ENCODE results near the gene ANKRD60. TPM values are rescaled to one million over a fixed set of nuclear protein-coding genes. Genes with fewer than 3 reads are reported as not detected.

Gene ANKRD60, protein sequence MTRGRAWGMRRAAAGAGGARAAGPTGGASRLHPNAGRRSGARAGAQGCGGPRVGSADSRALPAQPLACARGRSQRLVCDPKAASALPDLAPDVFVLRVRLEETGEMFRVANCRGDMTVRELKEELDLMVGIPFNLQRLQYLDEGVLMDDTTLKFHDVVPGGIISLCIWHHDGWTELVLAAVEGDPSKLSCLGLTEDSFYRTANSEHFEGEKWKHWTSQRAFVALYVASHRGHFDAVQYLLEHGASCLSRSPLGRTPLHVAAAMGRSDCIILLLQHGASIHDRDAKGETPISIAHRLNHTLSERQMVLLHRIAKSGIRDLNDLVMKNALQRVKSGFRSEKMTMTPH
- not detected in 2 replicates for total RNA-seq

DNA sequence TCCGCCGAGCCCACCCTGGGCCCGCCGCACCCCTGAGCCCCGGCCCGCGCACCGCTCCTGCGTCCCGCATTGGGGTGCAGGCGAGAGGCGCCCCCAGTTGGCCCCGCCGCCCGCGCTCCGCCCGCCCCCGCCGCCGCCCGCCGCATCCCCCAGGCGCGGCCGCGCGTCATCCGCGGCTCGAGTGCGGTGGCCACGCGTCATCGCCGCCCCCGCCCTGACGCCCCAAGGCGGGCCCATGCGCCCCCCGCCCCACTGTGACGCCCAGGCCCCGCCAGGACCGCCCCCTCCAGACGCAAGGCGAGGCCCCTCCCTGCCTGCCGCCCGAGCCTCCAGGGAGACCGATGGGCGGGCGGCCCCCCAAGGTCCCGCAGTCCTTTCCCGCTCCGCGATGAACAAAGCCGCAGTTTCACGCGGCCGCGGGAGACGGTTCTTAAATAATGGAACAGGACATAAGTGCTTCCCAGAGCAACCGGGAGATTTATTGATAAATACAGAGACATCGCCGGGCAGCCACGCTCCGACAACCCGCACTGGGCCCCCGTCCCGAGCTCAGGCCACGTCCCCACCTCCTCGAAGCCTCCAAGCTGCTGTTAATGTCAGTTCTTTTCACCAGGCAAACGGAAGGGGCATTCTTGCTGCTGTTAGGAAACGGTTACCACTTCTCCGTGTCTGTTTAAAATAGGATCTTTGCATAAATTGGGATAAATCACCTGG is at the start of gene ANKRD60:
Gene ANKRD60, minus strand, starts transcription at position 170 of the 714 bp plus-strand sequence. Its CDS starts 0 bp downstream, at position 170.
- Mint-ChIP-seq H3K9me3 (no peaks in the 10 kb centered on the region), H3K4me1 (ENCODE audit: low read depth) (peaks cover 15% of the 10 kb centered on the region), H3K4me3 (peak within 1 kb of the TSS; percentile 63), H3K27ac (peak within 1 kb of the TSS; percentile 26), H3K36me3 (ENCODE audit: low read depth) (peaks cover 24% of the 10 kb centered on the region), H3K27me3 (ENCODE audit: insufficient read depth) (peaks cover 43% of the 10 kb centered on the region)
- no peak for DNase-seq (ENCODE audit: low spot score)
- intact Hi-C loops (cut with micrococcal nuclease): no loop called here

DNA sequence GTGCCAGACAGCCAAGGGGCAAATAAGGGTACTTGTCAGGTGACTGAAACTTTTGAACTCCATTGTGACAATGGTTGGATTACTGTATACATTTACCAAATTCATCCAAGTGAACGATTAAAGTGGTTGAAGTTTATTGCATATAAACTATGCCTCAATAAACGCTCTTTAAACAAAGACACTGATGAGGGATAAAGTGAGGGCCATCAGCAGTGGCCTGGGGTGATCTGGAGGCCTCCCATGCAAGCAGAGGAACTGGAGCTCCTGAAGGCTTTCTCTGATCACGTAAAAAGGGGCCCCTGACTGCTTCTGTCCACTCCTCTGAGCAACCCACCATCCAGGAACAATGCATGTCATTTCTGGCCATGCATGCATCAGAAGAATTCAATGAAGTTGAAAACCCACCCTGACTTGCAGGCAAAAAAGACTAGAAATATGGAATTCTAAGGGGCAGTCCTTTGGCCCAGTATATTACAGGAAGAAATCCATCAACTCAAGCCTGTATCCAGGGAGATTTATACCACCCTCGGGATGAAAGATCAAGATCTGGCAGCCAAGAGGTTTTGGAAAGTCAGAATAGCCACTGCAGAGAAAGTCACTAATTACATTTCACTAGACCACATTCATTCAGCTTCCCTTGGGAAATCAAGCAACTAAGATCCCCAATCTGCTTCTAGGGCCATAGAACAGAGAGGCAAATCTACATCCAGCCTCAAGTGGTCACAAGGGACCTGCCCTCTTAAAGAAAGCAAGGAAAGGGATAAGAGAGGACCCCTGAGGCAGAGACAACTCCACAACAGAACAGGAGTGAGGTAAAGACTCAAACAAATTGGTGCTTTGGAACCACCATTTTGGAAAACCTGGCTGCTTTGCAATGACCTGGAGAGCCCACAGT is 49.4 kb upstream of the ANKRD60 start:
- peaks cover 15% of the 10 kb centered on the region for H3K4me1 Mint-ChIP-seq (ENCODE audit: low read depth)
- H3K9me3 Mint-ChIP-seq: peaks cover 13% of the 10 kb centered on the region
- intact Hi-C loops (cut with micrococcal nuclease): no loop called here
- H3K27me3 Mint-ChIP-seq (ENCODE audit: insufficient read depth): no peaks in the 10 kb centered on the region
- peaks cover 30% of the 10 kb centered on the region for H3K36me3 Mint-ChIP-seq (ENCODE audit: low read depth)
- no peak overlapping the region for H3K4me3 Mint-ChIP-seq
- DNase-seq (ENCODE audit: low spot score): no peak
- no peak overlapping the region for H3K27ac Mint-ChIP-seq

DNA sequence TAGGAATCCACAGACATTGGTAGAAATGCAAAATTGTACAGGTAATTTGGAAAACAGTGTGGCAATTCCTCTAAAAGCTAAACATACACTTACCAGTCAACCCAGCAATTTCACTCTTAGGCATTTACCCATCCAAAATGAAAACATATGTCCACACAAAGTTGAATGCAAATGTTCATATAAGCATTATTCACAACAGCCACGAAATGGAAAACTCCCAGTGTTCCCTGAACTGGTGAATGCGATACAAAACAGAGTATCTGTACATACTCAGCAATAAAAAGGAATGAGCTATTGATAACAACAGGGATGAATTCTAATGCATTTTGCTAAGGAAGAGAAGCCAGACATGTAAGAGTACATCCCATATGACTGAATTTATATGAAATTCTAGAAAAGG is 48.7 kb upstream of the ANKRD60 start:
- Mint-ChIP-seq H3K9me3 (peaks cover 13% of the 10 kb centered on the region), H3K4me1 (ENCODE audit: low read depth) (peaks cover 11% of the 10 kb centered on the region), H3K27me3 (ENCODE audit: insufficient read depth) (no peaks in the 10 kb centered on the region), H3K4me3 (no peak overlapping the region), H3K36me3 (ENCODE audit: low read depth) (peaks cover 32% of the 10 kb centered on the region), H3K27ac (no peak overlapping the region)
- no peak for DNase-seq (ENCODE audit: low spot score)
- intact Hi-C loops (cut with micrococcal nuclease): no loop called here

DNA sequence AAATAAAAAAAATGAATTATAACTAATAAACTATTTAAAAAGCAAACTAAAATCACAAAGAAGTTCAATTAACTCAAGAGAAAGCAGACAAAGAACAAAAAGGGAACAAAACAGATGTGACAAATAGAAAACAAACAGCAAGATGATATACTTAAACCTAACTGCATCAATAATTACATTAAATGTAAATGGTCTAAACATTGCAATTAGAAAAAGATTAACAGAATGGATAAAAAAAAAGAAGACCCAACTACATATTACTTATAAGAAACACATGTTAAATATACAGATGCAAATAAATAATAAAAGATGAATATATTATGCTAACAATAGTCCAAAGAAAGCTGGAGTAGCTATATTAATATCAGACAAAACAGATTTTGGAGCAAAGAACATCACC is 45.9 kb upstream of the ANKRD60 start:
- peaks cover 39% of the 10 kb centered on the region for H3K36me3 Mint-ChIP-seq (ENCODE audit: low read depth)
- DNase-seq (ENCODE audit: low spot score): no peak
- intact Hi-C loops (cut with micrococcal nuclease): no loop called here
- no peaks in the 10 kb centered on the region for H3K27me3 Mint-ChIP-seq (ENCODE audit: insufficient read depth)
- H3K4me3 Mint-ChIP-seq: no peak overlapping the region
- H3K27ac Mint-ChIP-seq: no peak overlapping the region
- peaks cover 29% of the 10 kb centered on the region for H3K4me1 Mint-ChIP-seq (ENCODE audit: low read depth)
- H3K9me3 Mint-ChIP-seq: peaks cover 13% of the 10 kb centered on the region

DNA sequence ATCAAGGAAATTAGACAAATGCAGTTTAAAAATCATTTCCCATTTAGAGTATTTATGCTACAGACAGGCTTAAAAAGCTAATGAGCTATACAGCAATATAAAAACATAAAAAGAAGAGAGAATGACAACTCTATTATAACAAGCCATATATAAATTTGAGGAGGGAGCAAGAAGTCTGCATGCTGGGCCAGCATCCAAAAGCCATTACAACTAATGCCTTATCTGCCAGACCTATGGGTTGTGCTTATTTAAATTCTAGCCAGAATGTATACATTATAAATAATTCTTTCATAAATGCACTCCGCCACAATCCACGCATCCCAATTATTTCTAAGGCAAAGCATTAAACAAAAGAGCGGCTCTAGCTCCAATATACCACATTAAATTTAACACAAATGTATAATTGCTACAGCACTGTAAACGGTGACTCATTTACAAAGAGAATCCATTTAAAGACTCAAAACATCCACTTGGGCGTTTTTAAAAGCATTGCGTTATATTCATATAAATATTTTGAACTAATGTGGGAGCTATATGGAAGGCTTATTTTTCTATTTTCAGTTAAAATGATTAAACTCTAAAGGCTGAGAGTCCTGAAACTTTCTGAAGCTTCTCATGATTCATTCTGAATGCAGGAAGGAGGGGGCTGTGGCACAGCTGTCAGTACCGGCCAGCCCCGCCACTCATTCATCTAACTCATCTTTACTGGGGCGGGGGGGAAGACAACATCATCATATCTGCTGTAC is 43.3 kb upstream of the ANKRD60 start:
- no peak overlapping the region for H3K4me3 Mint-ChIP-seq
- intact Hi-C loops (cut with micrococcal nuclease): loop anchor here (1.0 kb wide), 1 partner anchor 35 kb away; no protein-coding TSS in a partner anchor
- H3K27me3 Mint-ChIP-seq (ENCODE audit: insufficient read depth): no peaks in the 10 kb centered on the region
- peaks cover 50% of the 10 kb centered on the region for H3K4me1 Mint-ChIP-seq (ENCODE audit: low read depth)
- H3K27ac Mint-ChIP-seq: peak overlapping the region; percentile 70
- peaks cover 52% of the 10 kb centered on the region for H3K36me3 Mint-ChIP-seq (ENCODE audit: low read depth)
- peaks cover 13% of the 10 kb centered on the region for H3K9me3 Mint-ChIP-seq
- DNase-seq (ENCODE audit: low spot score): no peak

DNA sequence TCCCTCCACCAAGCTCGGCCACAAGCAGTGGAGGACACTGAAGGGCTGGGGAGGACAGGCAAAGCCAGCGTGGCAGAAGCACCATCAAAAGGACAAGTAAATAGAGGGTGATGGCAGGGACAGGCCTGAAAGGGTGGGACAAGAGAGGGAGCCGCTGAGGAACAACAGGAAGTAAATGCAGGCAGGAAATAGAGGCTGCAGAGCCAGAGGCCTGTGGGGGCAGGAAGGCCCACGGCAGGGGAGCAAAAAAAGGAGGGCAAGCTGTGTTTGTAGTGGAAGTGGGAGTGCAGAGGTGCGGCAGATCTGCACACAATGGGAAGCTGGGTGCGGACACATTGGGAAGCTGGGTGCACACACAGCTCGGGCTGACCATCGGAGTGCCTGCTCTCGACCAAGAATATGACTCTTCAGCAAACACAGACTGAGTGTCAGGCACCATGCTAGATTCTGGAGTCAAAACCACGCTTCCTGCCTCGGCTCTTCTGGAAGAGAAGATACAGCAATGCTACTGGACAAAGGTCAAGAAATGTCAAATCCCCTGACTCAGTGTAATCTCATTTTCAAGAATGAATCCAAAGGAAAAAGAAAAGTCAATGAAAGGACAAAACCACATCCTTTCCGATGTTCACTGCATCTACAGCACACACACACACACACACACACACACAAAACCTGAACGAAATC is 40.6 kb upstream of the ANKRD60 start:
- Mint-ChIP-seq H3K27ac (peak overlapping the region; percentile 65), H3K4me1 (ENCODE audit: low read depth) (peaks cover 50% of the 10 kb centered on the region), H3K36me3 (ENCODE audit: low read depth) (peaks cover 42% of the 10 kb centered on the region), H3K4me3 (peak overlapping the region; percentile 12), H3K9me3 (peaks cover 3% of the 10 kb centered on the region), H3K27me3 (ENCODE audit: insufficient read depth) (no peaks in the 10 kb centered on the region)
- intact Hi-C loops (cut with micrococcal nuclease): no loop called here
- no peak for DNase-seq (ENCODE audit: low spot score)

DNA sequence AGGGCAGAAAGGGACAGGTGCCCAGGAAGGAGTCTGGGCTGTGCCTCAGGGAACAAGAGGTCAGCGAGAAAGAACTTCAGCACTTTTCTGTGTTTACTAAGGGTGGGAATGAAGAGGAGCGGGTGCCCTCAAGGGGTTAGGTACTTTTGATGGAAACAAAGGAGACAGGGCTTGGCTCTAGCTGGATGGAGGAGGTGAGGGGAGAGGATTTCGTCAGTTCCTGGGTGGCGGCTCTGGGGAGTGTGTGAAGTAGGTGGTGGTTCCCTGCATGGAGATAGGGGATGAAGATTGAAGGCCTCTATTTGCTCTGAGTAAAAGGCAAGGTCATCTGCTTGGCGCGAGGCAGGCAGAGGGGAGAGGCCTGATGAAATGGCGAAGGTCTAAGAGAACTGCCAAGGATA is 40.0 kb upstream of the ANKRD60 start:
- intact Hi-C loops (cut with micrococcal nuclease): no loop called here
- H3K36me3 Mint-ChIP-seq (ENCODE audit: low read depth): peaks cover 37% of the 10 kb centered on the region
- peak overlapping the region; percentile 65 for H3K27ac Mint-ChIP-seq
- no peaks in the 10 kb centered on the region for H3K9me3 Mint-ChIP-seq
- H3K4me3 Mint-ChIP-seq: peak overlapping the region; percentile 6
- DNase-seq (ENCODE audit: low spot score): no peak
- peaks cover 46% of the 10 kb centered on the region for H3K4me1 Mint-ChIP-seq (ENCODE audit: low read depth)
- no peaks in the 10 kb centered on the region for H3K27me3 Mint-ChIP-seq (ENCODE audit: insufficient read depth)

DNA sequence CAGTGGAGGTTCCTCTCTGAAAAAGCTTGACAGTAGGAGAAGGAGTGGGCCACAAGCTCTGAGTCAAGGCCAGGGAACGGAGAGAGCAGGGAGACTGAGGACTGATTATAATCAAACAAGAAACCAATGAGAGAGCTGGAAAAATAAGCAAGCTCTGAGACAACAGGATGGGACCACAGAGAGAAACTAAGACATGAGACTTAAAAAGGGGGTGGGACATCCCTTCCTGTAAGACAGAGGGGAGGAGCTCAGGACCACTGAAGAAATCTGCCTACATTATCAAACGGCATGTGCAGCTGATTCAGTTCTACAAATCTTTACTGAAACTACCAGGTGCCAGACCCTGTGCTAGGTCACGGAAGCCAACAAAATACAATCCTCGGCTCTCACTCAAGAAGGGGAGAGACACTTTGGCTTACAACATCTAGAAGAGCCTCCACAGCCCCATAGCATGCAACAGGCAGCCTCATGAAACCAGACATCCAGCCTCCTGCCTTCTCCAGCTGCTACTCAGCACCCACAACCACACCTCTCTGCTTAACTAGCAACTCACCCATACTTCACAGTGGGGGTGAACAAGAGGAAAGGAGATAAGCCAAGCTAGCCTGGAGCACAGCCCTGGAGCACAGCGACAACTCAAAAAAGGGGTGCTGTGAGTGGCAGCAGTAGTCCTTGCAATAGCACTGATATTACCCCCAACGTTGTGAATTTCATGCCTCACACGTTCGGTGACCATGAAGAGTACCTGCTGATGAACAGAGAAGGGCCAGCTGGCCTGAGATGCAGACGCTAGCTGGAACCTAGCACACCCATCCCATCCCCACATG is 39.1 kb upstream of the ANKRD60 start:
- Mint-ChIP-seq H3K27ac (peak overlapping the region; percentile 74), H3K4me3 (no peak overlapping the region), H3K9me3 (no peaks in the 10 kb centered on the region), H3K4me1 (ENCODE audit: low read depth) (peaks cover 43% of the 10 kb centered on the region), H3K36me3 (ENCODE audit: low read depth) (peaks cover 37% of the 10 kb centered on the region), H3K27me3 (ENCODE audit: insufficient read depth) (no peaks in the 10 kb centered on the region)
- no peak for DNase-seq (ENCODE audit: low spot score)
- intact Hi-C loops (cut with micrococcal nuclease): loop anchor here (2.0 kb wide), 1 partner anchor 15 kb away; no protein-coding TSS in a partner anchor

DNA sequence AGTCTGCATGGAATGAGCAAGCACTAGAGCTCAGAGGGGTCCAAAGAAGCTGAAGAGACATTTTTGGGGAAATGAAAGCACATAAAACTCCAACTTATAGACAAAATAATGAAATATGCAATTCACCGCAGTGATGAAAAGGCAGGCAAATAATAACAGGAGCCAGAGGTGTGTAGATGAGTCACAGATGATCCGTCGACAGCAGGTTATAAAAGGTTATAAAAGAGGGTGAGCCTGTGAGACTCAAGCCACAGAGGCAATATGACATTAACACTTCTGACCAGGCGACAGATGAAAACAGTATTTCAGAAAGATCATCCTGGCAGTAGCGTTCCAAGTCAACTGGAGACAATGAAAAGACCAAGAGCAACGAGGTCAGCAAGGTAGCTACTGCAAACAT is 35.8 kb upstream of the ANKRD60 start:
- Mint-ChIP-seq H3K36me3 (ENCODE audit: low read depth) (peaks cover 23% of the 10 kb centered on the region), H3K27ac (no peak overlapping the region), H3K9me3 (no peaks in the 10 kb centered on the region), H3K27me3 (ENCODE audit: insufficient read depth) (no peaks in the 10 kb centered on the region), H3K4me3 (no peak overlapping the region), H3K4me1 (ENCODE audit: low read depth) (peaks cover 31% of the 10 kb centered on the region)
- intact Hi-C loops (cut with micrococcal nuclease): no loop called here
- no peak for DNase-seq (ENCODE audit: low spot score)

DNA sequence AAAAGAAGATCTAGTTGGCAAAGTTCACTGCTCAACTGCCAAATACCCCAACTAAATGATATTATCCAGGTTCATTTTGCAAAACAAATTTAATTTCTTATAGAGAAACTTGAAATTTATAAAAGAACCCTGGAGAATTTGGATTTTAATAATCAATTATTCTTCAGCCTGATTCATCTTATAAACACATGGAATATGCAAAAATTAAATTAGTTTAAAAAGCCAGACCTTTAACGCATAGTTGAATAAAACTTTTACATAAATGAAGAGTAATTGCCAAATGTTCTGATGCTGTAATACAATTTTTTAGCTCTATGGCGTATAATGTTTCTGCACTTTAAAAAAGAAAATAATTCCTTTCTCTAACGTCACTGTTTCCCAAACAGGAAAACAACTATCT is 33.2 kb upstream of the ANKRD60 start:
- Mint-ChIP-seq H3K27me3 (ENCODE audit: insufficient read depth) (no peaks in the 10 kb centered on the region), H3K27ac (no peak overlapping the region), H3K4me1 (ENCODE audit: low read depth) (peaks cover 20% of the 10 kb centered on the region), H3K9me3 (no peaks in the 10 kb centered on the region), H3K4me3 (no peak overlapping the region), H3K36me3 (ENCODE audit: low read depth) (peaks cover 15% of the 10 kb centered on the region)
- intact Hi-C loops (cut with micrococcal nuclease): no loop called here
- no peak for DNase-seq (ENCODE audit: low spot score)

DNA sequence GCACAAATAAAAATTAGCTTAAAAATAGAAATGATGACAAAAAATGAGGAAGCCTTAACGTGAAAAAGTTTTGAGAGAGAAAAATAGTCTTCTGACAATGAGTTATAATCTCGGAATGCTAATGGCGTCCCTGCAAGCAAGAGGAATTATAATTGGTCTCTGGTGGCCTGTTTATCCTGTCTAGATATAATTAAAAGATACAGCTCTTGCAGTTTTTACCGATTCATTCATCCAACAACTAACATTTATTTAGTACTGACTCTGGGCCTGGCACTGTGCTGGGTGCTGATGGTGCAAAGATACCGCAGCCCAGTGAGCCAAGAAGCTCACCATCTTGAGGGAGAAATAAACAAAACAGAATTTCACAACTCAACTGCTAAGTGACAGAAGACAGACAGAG is 31.6 kb upstream of the ANKRD60 start:
- Mint-ChIP-seq H3K4me1 (ENCODE audit: low read depth) (peaks cover 28% of the 10 kb centered on the region), H3K27me3 (ENCODE audit: insufficient read depth) (no peaks in the 10 kb centered on the region), H3K4me3 (no peak overlapping the region), H3K9me3 (no peaks in the 10 kb centered on the region), H3K27ac (no peak overlapping the region), H3K36me3 (ENCODE audit: low read depth) (peaks cover 17% of the 10 kb centered on the region)
- DNase-seq (ENCODE audit: low spot score): no peak
- intact Hi-C loops (cut with micrococcal nuclease): no loop called here

Data from activated T-helper 1 cell treated with anti-CD3 and anti-CD28 coated beads, Interleukin-12 subunit alpha, Interleukin-12 subunit beta, Interleukin-2, Interleukin-4 antibody, amounts not matched to agents 30 ng/mL and 10 ng/mL and 1 ng/mL, durations not matched to agents 14 hours and 24 hours and 36 hours (primary cell).